IMR-90 (cell line): Measurements from ENCODE around the gene SRMS. TPM values are rescaled to one million over a fixed set of nuclear protein-coding genes. Genes with fewer than 3 reads are reported as not detected.

Experiments
- ATAC-seq: fragments of 200-7000 bp; cut with Tn5 transposase; 2 replicates; pipeline ENCODE4 v1.9.1; 2020; ENCODE audit warnings: low read depth, mild to moderate bottlenecking, moderate library complexity
- BruUV-seq: library from RNA; stranded (reverse); fragments of 400-500 nt; replicated peaks from 2 replicates; lab custom pipeline; 2021; lab: Mats Ljungman, UMichigan
- CTCF ChIA-PET: fragments of 300-600 bp; formaldehyde crosslinking; extraction: SDS; loops from one replicate; lab custom pipeline; 2021; ENCODE audit warnings: antibody characterized with exemption; lab: Yijun Ruan, JAX
- POLR2A ChIA-PET: fragments of 300-600 bp; sonication (Branson Sonifier 250); formaldehyde crosslinking; loops from one replicate; lab custom pipeline; 2022; ENCODE audit warnings: antibody characterized with exemption; ENCODE audit not compliant: unreplicated experiment; lab: Charles Lee
- DNase-seq: peaks from one replicate; pipeline ENCODE4 v3.0.0; 2013
- H2AFZ ChIP-seq: replicated peaks from 2 replicates; pipeline ENCODE3; 2013; ENCODE audit warnings: low read length, mild to moderate bottlenecking; ENCODE audit not compliant: poor library complexity
- H2AK5ac ChIP-seq: 2 replicates; pipeline ENCODE4 v1.6.1; 2013; ENCODE audit warnings: low read depth, low read length, inconsistent platforms
- H2AK9ac ChIP-seq: replicated peaks from 2 replicates; pipeline ENCODE3; 2013; ENCODE audit warnings: mild to moderate bottlenecking, low read depth, low read length, moderate library complexity; ENCODE audit not compliant: poor library complexity
- H2BK120ac ChIP-seq: 2 replicates; pipeline ENCODE4 v1.6.1; 2013; ENCODE audit warnings: low read depth, low read length, inconsistent platforms
- H2BK15ac ChIP-seq: 3 replicates; pipeline ENCODE4 v1.6.1; 2013; ENCODE audit warnings: low read depth, low read length, inconsistent platforms
- H2BK20ac ChIP-seq: 2 replicates; pipeline ENCODE4 v1.6.1; 2013; ENCODE audit warnings: low read depth, mild to moderate bottlenecking, inconsistent platforms, low read length, moderate library complexity
- H2BK5ac ChIP-seq: 2 replicates; pipeline ENCODE4 v1.6.1; 2013; ENCODE audit warnings: mild to moderate bottlenecking, low read depth, low read length, inconsistent platforms; ENCODE audit not compliant: poor library complexity, severe bottlenecking
- H3K14ac ChIP-seq: replicated peaks from 2 replicates; pipeline ENCODE4 v1.6.1; 2013; ENCODE audit warnings: low read depth, low read length, inconsistent platforms
- H3K18ac ChIP-seq: 2 replicates; pipeline ENCODE4 v1.6.1; 2013; ENCODE audit warnings: low read depth, low read length, control low read depth
- H3K23ac ChIP-seq: 2 replicates; pipeline ENCODE4 v1.6.1; 2013; ENCODE audit warnings: low read depth, low read length, inconsistent platforms
- H3K27ac ChIP-seq: 2 replicates; pipeline ENCODE4 v1.5.1; 2013; ENCODE audit warnings: mild to moderate bottlenecking, control low read depth, low read length; ENCODE audit not compliant: insufficient read depth
- H3K27me3 ChIP-seq: 2 replicates; pipeline ENCODE4 v1.6.1; 2013; ENCODE audit warnings: low read length; ENCODE audit not compliant: control insufficient read depth, insufficient read depth
- H3K36me3 ChIP-seq: 2 replicates; pipeline ENCODE4 v1.6.1; 2013; ENCODE audit warnings: low read length, mixed read lengths; ENCODE audit not compliant: control insufficient read depth, insufficient read depth
- H3K4ac ChIP-seq: 2 replicates; pipeline ENCODE4 v1.6.1; 2013; ENCODE audit warnings: low read depth, low read length, inconsistent platforms
- H3K4me1 ChIP-seq: 2 replicates; pipeline ENCODE4 v1.6.1; 2013; ENCODE audit warnings: low read length, mixed read lengths; ENCODE audit not compliant: control insufficient read depth, insufficient read depth
- H3K4me2 ChIP-seq: 2 replicates; pipeline ENCODE4 v1.6.1; 2013; ENCODE audit warnings: low read depth, mild to moderate bottlenecking, control low read depth, low read length, moderate library complexity
- H3K4me3 ChIP-seq: 2 replicates; pipeline ENCODE4 v1.5.1; 2013; ENCODE audit warnings: low read depth, mild to moderate bottlenecking, control low read depth, low read length, moderate library complexity; ENCODE audit not compliant: insufficient read depth
- H3K56ac ChIP-seq: 2 replicates; pipeline ENCODE4 v1.6.1; 2013; ENCODE audit warnings: low read length, inconsistent platforms; ENCODE audit not compliant: insufficient read depth; ENCODE audit errors: extremely low read depth
- H3K79me1 ChIP-seq, 2 experiments: 2 replicates each; pipeline ENCODE4 v1.6.1; 2013; ENCODE audit warnings: low read length in 2 of 2, inconsistent platforms in 1 of 2, low read depth in 1 of 2
- H3K9ac ChIP-seq: 2 replicates; pipeline ENCODE4 v1.6.1; 2013; ENCODE audit warnings: low read depth, low read length, control low read depth
- H3K9me1 ChIP-seq: 2 replicates; pipeline ENCODE4 v1.6.1; 2013; ENCODE audit warnings: low read length, inconsistent platforms; ENCODE audit not compliant: insufficient read depth
- H3K9me3 ChIP-seq: 2 replicates; pipeline ENCODE4 v1.6.1; 2013; ENCODE audit warnings: low read length; ENCODE audit not compliant: control insufficient read depth, insufficient read depth
- H4K20me1 ChIP-seq: 2 replicates; pipeline ENCODE4 v1.6.1; 2013; ENCODE audit warnings: low read length, inconsistent platforms; ENCODE audit not compliant: insufficient read depth
- H4K5ac ChIP-seq: 2 replicates; pipeline ENCODE4 v1.6.1; 2013; ENCODE audit warnings: mild to moderate bottlenecking, low read depth, low read length, control low read depth
- H4K8ac ChIP-seq, 2 experiments: 2 replicates each; pipeline ENCODE4 v1.6.1; 2013; ENCODE audit warnings: low read depth in 2 of 2, low read length in 2 of 2, control low read depth in 1 of 2, inconsistent platforms in 1 of 2
- H4K91ac ChIP-seq: 2 replicates; pipeline ENCODE4 v1.6.1; 2013; ENCODE audit warnings: low read depth, low read length, inconsistent platforms; ENCODE audit not compliant: insufficient read depth
- BHLHE40 ChIP-seq: fragments of 150-350 bp; IDR thresholded peaks from 2 replicates; pipeline ENCODE4 v1.6.1; 2016; ENCODE audit warnings: mild to moderate bottlenecking, low read depth, low read length
- CEBPB ChIP-seq: IDR thresholded peaks from 2 replicates; pipeline ENCODE4 v1.6.1; 2012; ENCODE audit warnings: low read depth, low read length, improper control_type of control experiment
- CHD1 ChIP-seq: IDR thresholded peaks from 2 replicates; pipeline ENCODE4 v1.6.1; 2012; ENCODE audit warnings: low read depth, low read length, improper control_type of control experiment
- FOS ChIP-seq: fragments of 150-350 bp; IDR thresholded peaks from 2 replicates; pipeline ENCODE4 v1.6.1; 2016; ENCODE audit warnings: low read depth, low read length
- MAFK ChIP-seq: IDR thresholded peaks from 2 replicates; pipeline ENCODE4 v1.6.1; 2012; ENCODE audit warnings: low read depth, low read length, improper control_type of control experiment
- MXI1 ChIP-seq: IDR thresholded peaks from 2 replicates; pipeline ENCODE4 v1.6.1; 2012; ENCODE audit warnings: low read depth, mild to moderate bottlenecking, low read length, moderate library complexity, borderline replicate concordance
- POLR2A ChIP-seq: IDR thresholded peaks from 2 replicates; pipeline ENCODE4 v1.6.1; 2012; ENCODE audit warnings: mild to moderate bottlenecking, low read depth, low read length
- RAD21 ChIP-seq: IDR thresholded peaks from 2 replicates; pipeline ENCODE4 v1.6.1; 2012; ENCODE audit warnings: low read length, improper control_type of control experiment
- RCOR1 ChIP-seq: IDR thresholded peaks from 2 replicates; pipeline ENCODE4 v1.6.1; 2012; ENCODE audit warnings: mild to moderate bottlenecking, low read length, improper control_type of control experiment; ENCODE audit not compliant: insufficient replicate concordance
- RFX5 ChIP-seq: IDR thresholded peaks from 2 replicates; pipeline ENCODE4 v1.8.0; 2012; ENCODE audit warnings: low read depth, mild to moderate bottlenecking, low read length, moderate library complexity
- SMC3 ChIP-seq: fragments of 150-350 bp; IDR thresholded peaks from 2 replicates; pipeline ENCODE4 v1.6.1; 2016; ENCODE audit warnings: low read depth, mild to moderate bottlenecking, antibody characterized with exemption, low read length, moderate library complexity
- WGBS, 2 experiments: methylation state at CpG; one replicate each; pipeline versions ENCODE4 v1.1.5 to v1.1.7; 2013; ENCODE audit warnings: missing lambda C conversion rate in 2 of 2; ENCODE audit not compliant: insufficient read length in 1 of 2; ENCODE audit errors: extremely low coverage in 2 of 2; 5-methylcytosine and 5-hydroxymethylcytosine counted together
- dilution Hi-C: fragments of 300-500 bp; cut with HindIII; formaldehyde crosslinking; loops from one replicate; pipeline ENCODE4 v1.14.3; 2018; ENCODE audit warnings: low sequenced_read_pairs; ENCODE audit not compliant: unreplicated experiment
- in situ Hi-C: fragments of 300-500 bp; cut with MboI; formaldehyde crosslinking; loops from 3 replicates; pipeline ENCODE4 v1.14.3; 2019; ENCODE audit warnings: low sequenced_read_pairs, inconsistent platforms, mixed read lengths
- intact Hi-C: fragments of 100-400 bp; cut with micrococcal nuclease; formaldehyde crosslinking; loops from 2 replicates; pipeline ENCODE4 v1.10.0; 2022
- polyA plus RNA-seq, 3 experiments: library from polyadenylated mRNA; depleted of rRNA; stranded (reverse); fragments of >200 nt; gene quantifications; 2 replicates each; pipeline ENCODE4 v1.2.3, GENCODE V29; 2012; ENCODE audit warnings: low replicate concordance in 1 of 3
- total RNA-seq: library from RNA; depleted of rRNA; stranded (reverse); fragments of >200 nt; gene quantifications from 2 replicates; pipeline ENCODE4 v1.2.3, GENCODE V29; 2012
- TF ChIP-seq, protein P1 (sequence below): conservative IDR thresholded peaks from 2 replicates; pipeline ENCODE4 v1.5.1; 2012; ENCODE audit warnings: mild to moderate bottlenecking, low read depth, low read length, improper control_type of control experiment
- TF ChIP-seq, protein P2 (sequence below): fragments of 150-350 bp; IDR thresholded peaks from 2 replicates; pipeline ENCODE4 v1.6.1; 2016; ENCODE audit warnings: low read depth, mild to moderate bottlenecking, low read length, moderate library complexity, borderline replicate concordance
- TF ChIP-seq, protein P3 (sequence below): fragments of 150-350 bp; IDR thresholded peaks from 2 replicates; pipeline ENCODE4 v1.6.1; 2017; ENCODE audit warnings: mild to moderate bottlenecking, antibody characterized with exemption, low read length, low read depth

Gene SRMS
- total and polyA plus RNA-seq, 2 of the 4 experiments (the other 2 are of a cell fraction) = not detected

DNA sequence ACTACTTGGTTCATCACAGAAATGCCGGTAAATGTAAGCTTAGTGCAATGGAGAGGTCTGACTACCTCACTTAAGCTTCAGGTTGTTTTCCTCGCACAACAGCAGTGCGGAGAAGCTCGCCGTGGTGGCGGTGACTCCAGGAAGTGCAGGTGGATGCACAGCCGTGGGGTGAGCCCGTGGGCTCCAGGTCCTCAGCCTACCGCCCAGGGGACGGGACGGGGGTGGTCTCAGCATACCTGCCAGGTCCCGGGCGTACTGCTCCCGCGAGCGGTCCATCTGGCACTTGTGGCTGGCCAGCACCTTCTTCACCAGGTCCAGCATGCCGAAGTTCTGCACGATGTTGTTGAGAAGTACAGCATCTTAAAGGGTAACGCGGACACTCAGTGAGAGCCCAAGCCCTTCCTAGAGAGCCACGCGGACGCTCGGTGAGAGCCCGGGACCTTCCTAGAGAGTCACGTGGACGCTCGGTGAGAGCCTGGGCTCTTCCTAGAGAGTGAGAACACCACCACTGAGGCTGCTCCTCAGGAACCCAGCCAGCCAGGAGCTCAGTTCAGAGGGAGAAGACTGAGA lies 44.3 kb upstream of the SRMS start:
- ATAC-seq (no peak), DNase-seq (no peak)
- H4K91ac ChIP-seq = no peak overlapping the region
- H2AFZ ChIP-seq = no peak overlapping the region
- no peak overlapping the region for H3K4ac ChIP-seq
- no peak overlapping the region for H2AK5ac ChIP-seq
- BruUV-seq = no TSS peak
- peaks cover 52% of the 10 kb centered on the region for H3K36me3 ChIP-seq
- H3K9me1 ChIP-seq = peaks cover 4% of the 10 kb centered on the region; the same call in 1 of the 2 replicates
- no peaks in the 10 kb centered on the region for H3K9me3 ChIP-seq
- dilution Hi-C loops = no loop called here
- H3K27me3 ChIP-seq = no peaks in the 10 kb centered on the region
- POLR2A ChIA-PET = interaction anchor here (0.5 kb wide), 1 partner anchor 12 kb away, joined by 5 read pairs; no protein-coding TSS in a partner anchor
- peaks cover 0 to 11% of the 10 kb centered on the region in 2 experiments; a peak in 2 of 4 replicates for H3K79me1 ChIP-seq
- no peak overlapping the region for H2BK120ac ChIP-seq
- no peak overlapping the region for H3K4me3 ChIP-seq
- no peak overlapping the region for H2AK9ac ChIP-seq
- H3K27ac ChIP-seq = no peak overlapping the region
- H3K4me2 ChIP-seq = no peak overlapping the region
- H4K20me1 ChIP-seq = no peaks in the 10 kb centered on the region; the same call in none of the 2 replicates
- H4K5ac ChIP-seq = no peak overlapping the region
- H2BK15ac ChIP-seq = no peak overlapping the region
- in situ Hi-C loops = no loop called here
- no peak overlapping the region for H2BK5ac ChIP-seq
- WGBS, 2 experiments = 98% methylated on average over 19 of the region's 28 CpGs; no CpG with 5 or more reads in 1 of the 2 experiments
- H4K8ac ChIP-seq = no peak overlapping the region
- no peak overlapping the region for H3K56ac ChIP-seq
- no peak overlapping the region for H3K9ac ChIP-seq
- H3K4me1 ChIP-seq = peaks cover 7% of the 10 kb centered on the region
- intact Hi-C loops = no loop called here
- H3K18ac ChIP-seq = no peak overlapping the region
- H3K14ac ChIP-seq = no peak overlapping the region
- no peak overlapping the region for H3K23ac ChIP-seq
- H2BK20ac ChIP-seq = no peak overlapping the region
- CTCF ChIA-PET = no interaction called here
- TF ChIP-seq POLR2A = no peak
- no peak for TF ChIP-seq RFX5
- no peak for TF ChIP-seq BHLHE40
- TF ChIP-seq MAFK = no peak
- no peak for TF ChIP-seq FOS
- TF ChIP-seq, protein P1, sequence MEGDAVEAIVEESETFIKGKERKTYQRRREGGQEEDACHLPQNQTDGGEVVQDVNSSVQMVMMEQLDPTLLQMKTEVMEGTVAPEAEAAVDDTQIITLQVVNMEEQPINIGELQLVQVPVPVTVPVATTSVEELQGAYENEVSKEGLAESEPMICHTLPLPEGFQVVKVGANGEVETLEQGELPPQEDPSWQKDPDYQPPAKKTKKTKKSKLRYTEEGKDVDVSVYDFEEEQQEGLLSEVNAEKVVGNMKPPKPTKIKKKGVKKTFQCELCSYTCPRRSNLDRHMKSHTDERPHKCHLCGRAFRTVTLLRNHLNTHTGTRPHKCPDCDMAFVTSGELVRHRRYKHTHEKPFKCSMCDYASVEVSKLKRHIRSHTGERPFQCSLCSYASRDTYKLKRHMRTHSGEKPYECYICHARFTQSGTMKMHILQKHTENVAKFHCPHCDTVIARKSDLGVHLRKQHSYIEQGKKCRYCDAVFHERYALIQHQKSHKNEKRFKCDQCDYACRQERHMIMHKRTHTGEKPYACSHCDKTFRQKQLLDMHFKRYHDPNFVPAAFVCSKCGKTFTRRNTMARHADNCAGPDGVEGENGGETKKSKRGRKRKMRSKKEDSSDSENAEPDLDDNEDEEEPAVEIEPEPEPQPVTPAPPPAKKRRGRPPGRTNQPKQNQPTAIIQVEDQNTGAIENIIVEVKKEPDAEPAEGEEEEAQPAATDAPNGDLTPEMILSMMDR = no peak
- TF ChIP-seq CEBPB = no peak
- no peak for TF ChIP-seq MXI1
- no peak for TF ChIP-seq RCOR1
- no peak for TF ChIP-seq RAD21
- TF ChIP-seq, protein P2, sequence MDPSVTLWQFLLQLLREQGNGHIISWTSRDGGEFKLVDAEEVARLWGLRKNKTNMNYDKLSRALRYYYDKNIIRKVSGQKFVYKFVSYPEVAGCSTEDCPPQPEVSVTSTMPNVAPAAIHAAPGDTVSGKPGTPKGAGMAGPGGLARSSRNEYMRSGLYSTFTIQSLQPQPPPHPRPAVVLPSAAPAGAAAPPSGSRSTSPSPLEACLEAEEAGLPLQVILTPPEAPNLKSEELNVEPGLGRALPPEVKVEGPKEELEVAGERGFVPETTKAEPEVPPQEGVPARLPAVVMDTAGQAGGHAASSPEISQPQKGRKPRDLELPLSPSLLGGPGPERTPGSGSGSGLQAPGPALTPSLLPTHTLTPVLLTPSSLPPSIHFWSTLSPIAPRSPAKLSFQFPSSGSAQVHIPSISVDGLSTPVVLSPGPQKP = no peak
- TF ChIP-seq SMC3 = no peak
- TF ChIP-seq, protein P3, sequence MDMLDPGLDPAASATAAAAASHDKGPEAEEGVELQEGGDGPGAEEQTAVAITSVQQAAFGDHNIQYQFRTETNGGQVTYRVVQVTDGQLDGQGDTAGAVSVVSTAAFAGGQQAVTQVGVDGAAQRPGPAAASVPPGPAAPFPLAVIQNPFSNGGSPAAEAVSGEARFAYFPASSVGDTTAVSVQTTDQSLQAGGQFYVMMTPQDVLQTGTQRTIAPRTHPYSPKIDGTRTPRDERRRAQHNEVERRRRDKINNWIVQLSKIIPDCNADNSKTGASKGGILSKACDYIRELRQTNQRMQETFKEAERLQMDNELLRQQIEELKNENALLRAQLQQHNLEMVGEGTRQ = no peak
- no peak for TF ChIP-seq CHD1
